Urinary bladder (tissue), 4 donors: ENCODE measurements around the gene FER. TPM values are rescaled to one million over a fixed set of nuclear protein-coding genes. Genes with fewer than 3 reads are reported as not detected.
"Not testable (repeated sequence)": the region's sequence is repeated elsewhere in the genome, so short reads cannot be mapped to it uniquely, and the experiment has no call there.

Experiments used
- DNase-seq: peaks from one replicate; pipeline ENCODE4 v3.0.0-alpha.2; 2015; ENCODE audit errors: extremely low spot score
- H3K27ac ChIP-seq: one replicate; pipeline ENCODE4 v1.5.1; 2013; ENCODE audit warnings: low read depth, mild to moderate bottlenecking, moderate library complexity
- H3K36me3 ChIP-seq: one replicate; pipeline ENCODE4 v1.6.1; 2013; ENCODE audit warnings: mild to moderate bottlenecking, moderate library complexity; ENCODE audit not compliant: insufficient read depth
- H3K4me1 ChIP-seq: one replicate; pipeline ENCODE4 v1.6.1; 2013; ENCODE audit warnings: mild to moderate bottlenecking, moderate library complexity; ENCODE audit not compliant: insufficient read depth
- H3K4me3 ChIP-seq: one replicate; pipeline ENCODE4 v1.5.1; 2013; ENCODE audit warnings: low read depth, low read length
- WGBS: extraction: QIAGEN DNeasy Blood & Tissue Kit; methylation state at CpG from one replicate; pipeline ENCODE4 v1.1.7; 2013; 5-methylcytosine and 5-hydroxymethylcytosine counted together
- polyA plus RNA-seq: library from polyadenylated mRNA; stranded (reverse); fragments of 200-250 nt; gene quantifications from one replicate; pipeline ENCODE4 v1.2.3, GENCODE V29; 2013
- total RNA-seq: library from RNA; depleted of rRNA; stranded (reverse); fragments of >200 nt; gene quantifications from one replicate; pipeline ENCODE4 v1.2.3, GENCODE V29; 2014
- donor health status: healthy with polysubstance abuse.
- donor health status: healthy.

The FER gene
- total and polyA plus RNA-seq, 2 donors, result 6.3 to 84.6 TPM

DNA sequence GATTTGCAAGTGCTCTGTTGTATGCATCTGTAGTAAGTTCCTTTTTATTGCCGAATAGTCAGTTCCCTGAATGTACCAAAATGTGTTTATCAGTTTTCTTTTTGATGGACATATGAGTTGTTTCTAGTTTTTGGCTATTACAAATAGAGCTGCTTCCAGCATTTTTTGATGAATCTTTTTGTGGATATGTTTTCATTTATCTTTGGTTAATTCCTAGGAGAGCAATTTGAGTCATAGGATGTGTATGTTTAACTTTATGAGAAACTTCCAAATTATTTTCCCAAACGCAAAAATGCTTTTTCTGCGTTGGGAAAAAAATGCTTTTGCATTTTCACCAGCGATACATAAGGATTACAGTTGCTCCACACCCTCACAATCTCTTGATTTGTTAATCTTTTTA is 287.7 kb downstream of the FER start:
- DNase-seq, result no peak
- 65% methylated on average over 4 of the region's 4 CpGs for WGBS

DNA sequence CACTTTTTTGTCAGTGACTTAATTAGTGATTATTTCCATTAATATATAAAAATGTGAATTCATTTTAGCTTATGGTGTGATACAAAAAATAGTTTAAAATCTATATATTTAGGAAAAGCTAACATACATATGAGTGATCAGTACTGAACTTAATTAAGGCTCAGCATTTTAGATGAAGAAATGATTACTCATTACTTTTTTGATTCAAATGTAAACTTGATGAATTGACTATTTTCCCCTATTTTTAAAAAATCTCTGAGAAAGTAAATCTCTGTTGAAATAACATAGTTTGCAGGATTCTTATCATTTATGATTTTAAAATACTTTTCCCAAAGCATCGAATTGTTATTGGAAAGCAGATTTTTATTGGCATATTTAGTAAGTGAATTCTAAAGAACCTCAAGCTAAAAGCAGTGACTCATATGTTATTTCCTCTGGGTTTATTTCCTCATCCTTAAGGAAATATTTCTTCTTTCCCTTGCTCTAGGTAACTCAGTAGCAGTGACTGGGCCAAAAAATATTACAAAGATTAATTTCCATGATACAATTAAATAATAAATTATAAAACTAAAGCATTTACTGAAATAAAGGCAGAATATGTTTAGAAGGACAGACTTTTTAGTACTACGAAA is 290.6 kb downstream of the FER start:
- Histone ChIP-seq H3K27ac (no peak overlapping the region), H3K4me3 (no peak overlapping the region), H3K36me3 (no peaks in the 10 kb centered on the region), H3K4me1 (no peaks in the 10 kb centered on the region)
- 79% methylated on average over 2 of the region's 2 CpGs for WGBS
- DNase-seq, result no peak

More for the DNA sequence above, 287.7 kb downstream of the FER start:
- no peak overlapping the region for H3K4me3 ChIP-seq
- no peaks in the 10 kb centered on the region for H3K4me1 ChIP-seq
- H3K36me3 ChIP-seq, result no peaks in the 10 kb centered on the region
- no peak overlapping the region for H3K27ac ChIP-seq

DNA sequence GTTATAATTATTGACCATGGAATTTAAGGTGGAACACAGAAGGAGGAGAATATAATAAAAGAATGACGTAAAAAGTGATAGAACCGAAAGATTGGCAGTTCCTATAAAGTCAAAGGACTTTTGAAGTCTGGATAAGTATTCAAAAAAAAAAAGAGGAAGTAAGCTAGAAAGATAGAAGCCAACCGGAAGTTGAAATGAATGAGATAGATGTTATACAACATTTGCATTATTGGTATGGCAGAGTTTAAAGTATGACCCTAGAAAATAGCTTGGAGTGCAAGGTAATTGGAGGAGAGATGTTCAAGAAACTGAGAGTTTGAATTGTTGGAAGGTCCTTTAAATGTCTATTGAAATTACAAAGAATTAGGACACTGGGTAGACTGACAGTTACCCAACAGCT is 293.6 kb downstream of the FER start:
- 85% methylated on average over 3 of the region's 3 CpGs for WGBS

DNA sequence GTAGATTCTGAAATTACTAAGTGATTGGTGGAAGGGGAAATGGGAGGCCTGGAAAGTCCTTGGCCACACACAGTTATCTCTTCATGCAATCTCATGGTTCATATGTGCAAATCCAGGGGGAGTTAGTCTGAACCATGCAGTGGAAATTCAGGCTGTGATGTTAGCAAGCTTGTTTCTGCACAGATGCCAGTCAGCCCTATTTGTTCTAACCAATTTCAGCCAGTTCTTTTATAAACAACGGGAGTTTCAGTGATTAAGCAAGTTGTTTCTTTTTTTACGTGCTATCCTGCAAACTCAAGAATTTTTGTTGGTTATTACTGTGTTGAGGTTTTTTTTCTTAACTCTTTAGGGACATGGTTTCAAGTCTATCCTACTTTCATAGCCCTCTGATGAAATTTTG is 298.0 kb downstream of the FER start:
- WGBS, result 31% methylated on average over 2 of the region's 2 CpGs
- no peak overlapping the region for H3K27ac ChIP-seq
- no peaks in the 10 kb centered on the region for H3K4me1 ChIP-seq
- H3K36me3 ChIP-seq, result no peaks in the 10 kb centered on the region
- H3K4me3 ChIP-seq, result no peak overlapping the region
- DNase-seq, result no peak

More for the DNA sequence above, 293.6 kb downstream of the FER start:
- DNase-seq, result no peak
- Histone ChIP-seq H3K27ac (no peak overlapping the region), H3K4me1 (no peaks in the 10 kb centered on the region), H3K36me3 (no peaks in the 10 kb centered on the region), H3K4me3 (no peak overlapping the region)

DNA sequence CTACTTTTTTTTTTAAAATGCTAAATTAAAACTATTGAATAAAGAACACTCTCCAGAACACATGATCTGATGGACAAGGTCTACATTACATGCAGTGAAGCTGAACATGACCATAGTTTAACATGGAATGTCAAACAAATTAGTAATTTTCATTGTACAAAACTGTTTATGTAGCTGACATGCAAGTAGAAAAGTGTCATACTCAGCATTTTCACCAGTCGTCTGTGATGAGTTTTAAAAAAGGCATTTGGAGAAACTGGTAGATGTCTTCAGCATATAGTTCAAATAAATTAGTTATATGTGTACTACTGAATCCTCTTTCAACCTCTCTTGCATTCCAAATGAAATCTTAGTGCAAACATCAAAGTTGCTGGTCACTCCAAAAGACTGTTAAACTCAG is 301.9 kb downstream of the FER start:
- DNase-seq, result no peak
- no peaks in the 10 kb centered on the region for H3K4me1 ChIP-seq
- 59% methylated on average over 1 of the region's 1 CpG for WGBS
- no peak overlapping the region for H3K27ac ChIP-seq
- no peak overlapping the region for H3K4me3 ChIP-seq
- no peaks in the 10 kb centered on the region for H3K36me3 ChIP-seq

DNA sequence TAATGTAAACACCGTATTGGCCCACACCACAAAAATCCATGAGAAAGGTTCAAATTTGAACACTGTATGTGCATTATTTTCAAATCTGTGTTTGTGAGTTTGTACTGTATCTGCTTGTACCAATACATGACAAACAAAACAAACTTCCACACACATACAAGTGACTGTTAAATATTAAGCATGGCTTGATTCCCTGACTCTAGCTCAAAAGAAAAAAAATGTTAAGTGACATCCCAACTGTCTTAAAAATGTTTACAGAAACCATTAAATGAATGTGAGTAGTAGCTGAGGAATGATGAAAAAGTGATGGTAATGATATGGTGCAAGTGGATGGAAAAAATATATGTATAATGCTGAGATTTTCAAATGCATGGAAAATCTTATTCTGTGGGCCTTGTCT is 302.6 kb downstream of the FER start:
- H3K4me3 ChIP-seq, H3K36me3 ChIP-seq, H3K4me1 ChIP-seq, DNase-seq, H3K27ac ChIP-seq: not testable (repeated sequence)
- WGBS, result 73% methylated on average over 1 of the region's 1 CpG

DNA sequence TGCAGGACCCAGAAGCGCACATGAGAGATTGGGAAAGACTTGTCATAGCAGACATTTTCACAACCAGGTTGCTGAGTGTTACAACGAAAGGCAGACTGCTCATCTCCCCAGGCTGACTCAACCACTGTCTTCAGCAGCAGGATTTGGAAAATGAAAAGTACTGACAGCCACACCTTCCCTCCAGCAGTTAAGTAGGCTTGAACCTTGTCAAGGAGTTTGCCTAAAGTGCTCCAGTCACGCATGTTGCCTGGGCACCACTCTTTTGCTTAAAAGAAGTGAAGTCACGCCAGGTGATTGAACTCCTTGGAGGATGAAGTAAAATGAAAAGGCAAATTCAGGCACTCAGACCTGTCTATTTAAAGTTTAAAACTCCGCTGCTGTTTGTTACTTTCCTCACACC is 304.5 kb downstream of the FER start:
- not testable (repeated sequence) for DNase-seq, H3K4me1 ChIP-seq, H3K4me3 ChIP-seq, H3K36me3 ChIP-seq, H3K27ac ChIP-seq
- 96% methylated on average over 5 of the region's 5 CpGs for WGBS

DNA sequence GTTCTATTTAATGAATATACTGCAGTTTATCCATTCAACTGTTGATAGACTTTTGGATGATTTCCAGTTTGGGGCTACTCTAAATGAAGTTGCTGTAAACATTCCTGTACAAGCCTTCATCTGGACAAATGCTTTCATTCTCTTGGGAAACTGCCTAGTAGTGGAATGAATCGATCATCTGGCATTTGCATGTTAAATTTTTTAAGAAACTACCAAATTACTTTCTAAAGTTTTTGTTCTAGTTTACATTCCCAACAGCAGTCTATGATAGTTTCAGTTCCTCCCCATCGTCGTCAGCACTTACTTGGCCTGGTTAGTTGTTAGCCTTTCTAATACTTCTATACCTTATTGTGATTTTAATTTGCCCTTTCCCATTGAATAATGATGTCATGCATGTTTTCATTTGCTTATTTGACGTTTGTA is 306.3 kb downstream of the FER start:
- Histone ChIP-seq H3K4me3 (no peak overlapping the region), H3K36me3 (no peaks in the 10 kb centered on the region), H3K27ac (no peak overlapping the region), H3K4me1 (no peaks in the 10 kb centered on the region)
- WGBS, result 49% methylated on average over 4 of the region's 4 CpGs
- DNase-seq, result no peak

DNA sequence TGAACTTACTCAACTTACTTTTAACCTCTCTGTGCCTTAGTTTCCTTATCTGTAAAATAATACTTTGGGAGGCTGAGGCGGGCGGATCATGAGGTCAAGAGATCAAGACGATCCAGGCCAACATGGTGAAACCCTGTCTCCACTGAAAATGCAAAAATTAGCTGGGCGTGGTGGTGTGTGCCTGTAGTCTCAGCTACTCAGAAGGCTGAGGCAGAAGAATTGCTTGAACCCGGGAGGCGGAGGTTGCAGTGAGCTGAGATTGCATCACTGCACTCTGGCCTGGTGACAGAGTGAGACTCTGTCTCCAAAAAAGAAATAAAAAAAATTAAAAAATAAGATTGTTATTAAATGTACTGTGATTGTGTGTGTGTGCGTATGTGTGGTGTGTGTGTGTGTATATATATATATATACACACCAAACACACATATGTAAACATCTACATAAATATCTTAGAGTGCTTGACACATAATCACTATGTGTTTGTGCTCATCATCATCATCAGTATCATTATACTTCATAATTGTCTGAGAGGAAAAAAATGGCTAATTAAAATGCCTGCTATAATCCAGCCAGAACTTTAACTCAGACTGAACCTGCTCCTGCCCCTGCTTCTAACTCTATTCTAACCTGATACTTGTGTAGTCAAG is 312.8 kb downstream of the FER start:
- 89% methylated on average over 7 of the region's 7 CpGs for WGBS
- Histone ChIP-seq H3K27ac (peak overlapping the region; percentile 10), H3K4me1 (no peaks in the 10 kb centered on the region), H3K4me3 (no peak overlapping the region), H3K36me3 (no peaks in the 10 kb centered on the region)
- no peak for DNase-seq

DNA sequence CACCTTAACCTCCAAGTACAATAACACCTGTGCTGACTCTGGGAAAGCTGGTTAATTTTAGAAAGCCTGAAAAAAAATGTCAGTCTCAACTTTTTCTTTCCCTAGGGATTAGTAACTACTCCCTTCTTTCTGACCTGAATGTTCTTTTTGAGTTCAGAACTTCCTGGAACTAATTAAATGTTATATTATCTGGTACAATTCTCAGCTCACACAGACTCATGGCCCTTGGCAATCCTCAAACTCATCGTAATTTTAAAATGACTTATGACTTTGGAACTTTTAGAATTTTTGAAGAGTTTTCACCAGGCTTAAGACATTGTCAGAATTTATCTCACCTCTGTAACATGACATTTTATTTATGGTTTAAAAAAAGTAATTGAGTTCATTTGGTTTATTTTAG is 315.0 kb downstream of the FER start:
- Histone ChIP-seq H3K36me3 (no peaks in the 10 kb centered on the region), H3K27ac (no peak overlapping the region), H3K4me1 (no peaks in the 10 kb centered on the region), H3K4me3 (no peak overlapping the region)
- no peak for DNase-seq
- WGBS, result 38% methylated on average over 1 of the region's 1 CpG

DNA sequence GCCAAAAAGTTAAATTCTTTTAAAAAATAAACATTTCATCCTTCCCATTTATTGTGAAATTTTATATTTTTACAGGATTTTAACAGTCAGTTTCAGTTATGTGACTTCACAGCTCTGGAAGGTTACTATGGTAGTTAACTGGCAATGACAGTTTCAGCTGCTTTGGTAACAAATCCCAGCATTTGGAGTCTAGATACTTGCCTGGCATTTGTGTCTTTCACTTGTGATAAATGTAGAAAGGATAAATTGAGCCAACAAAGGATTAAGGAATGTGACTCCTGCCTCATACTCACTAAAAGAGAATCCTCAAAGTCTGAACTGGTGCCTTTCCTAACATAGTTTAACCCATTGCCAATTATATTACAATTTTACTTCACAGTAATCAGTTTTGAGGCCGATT is 315.5 kb downstream of the FER start:
- no peak overlapping the region for H3K27ac ChIP-seq
- 75% methylated on average over 1 of the region's 1 CpG for WGBS

DNA sequence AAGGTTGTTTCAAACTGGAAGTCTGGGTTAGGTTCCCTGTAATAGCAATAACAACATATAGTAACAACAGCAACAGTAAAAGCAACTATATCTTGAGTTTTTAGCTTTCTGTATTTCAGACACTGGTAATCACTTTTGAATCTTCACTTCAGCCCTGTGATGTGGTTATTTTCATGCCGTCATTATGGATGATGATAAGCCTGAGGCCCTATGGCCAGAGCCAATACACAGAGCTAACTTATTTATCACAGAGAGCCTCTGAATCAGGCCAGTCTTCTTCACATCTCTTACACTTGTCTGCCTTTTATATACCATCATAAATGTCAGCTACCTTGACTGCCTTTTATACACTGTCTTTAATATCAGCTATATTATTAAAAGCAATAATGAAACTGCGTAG is 329.0 kb downstream of the FER start:
- WGBS, result 86% methylated on average over 2 of the region's 2 CpGs
- no peaks in the 10 kb centered on the region for H3K4me1 ChIP-seq
- no peak overlapping the region for H3K4me3 ChIP-seq
- H3K27ac ChIP-seq, result no peak overlapping the region
- DNase-seq, result no peak
- H3K36me3 ChIP-seq, result no peaks in the 10 kb centered on the region

More for the DNA sequence above, 315.5 kb downstream of the FER start:
- no peaks in the 10 kb centered on the region for H3K36me3 ChIP-seq
- no peaks in the 10 kb centered on the region for H3K4me1 ChIP-seq
- H3K4me3 ChIP-seq, result no peak overlapping the region
- no peak for DNase-seq

DNA sequence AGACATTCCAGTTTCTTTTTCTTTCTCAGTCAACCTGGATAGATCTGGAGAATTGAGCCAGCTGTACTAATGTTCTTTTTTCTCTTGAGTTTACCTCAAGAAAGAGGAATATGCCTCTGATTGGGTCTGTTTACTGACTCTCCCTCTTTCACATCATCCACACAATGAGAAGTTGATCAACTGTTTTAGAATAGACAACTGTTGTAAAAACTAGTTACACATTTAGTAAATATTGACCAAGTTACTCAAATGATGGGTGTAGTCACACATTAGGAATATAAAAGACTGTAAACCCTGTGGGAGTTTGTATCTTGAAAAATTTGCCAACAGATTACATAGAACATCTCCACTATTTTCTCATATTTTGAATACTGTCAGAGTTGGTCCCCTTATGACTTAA is 330.8 kb downstream of the FER start:
- DNase-seq, result no peak
- Histone ChIP-seq H3K36me3 (no peaks in the 10 kb centered on the region), H3K27ac (no peak overlapping the region), H3K4me1 (no peaks in the 10 kb centered on the region), H3K4me3 (no peak overlapping the region)

DNA sequence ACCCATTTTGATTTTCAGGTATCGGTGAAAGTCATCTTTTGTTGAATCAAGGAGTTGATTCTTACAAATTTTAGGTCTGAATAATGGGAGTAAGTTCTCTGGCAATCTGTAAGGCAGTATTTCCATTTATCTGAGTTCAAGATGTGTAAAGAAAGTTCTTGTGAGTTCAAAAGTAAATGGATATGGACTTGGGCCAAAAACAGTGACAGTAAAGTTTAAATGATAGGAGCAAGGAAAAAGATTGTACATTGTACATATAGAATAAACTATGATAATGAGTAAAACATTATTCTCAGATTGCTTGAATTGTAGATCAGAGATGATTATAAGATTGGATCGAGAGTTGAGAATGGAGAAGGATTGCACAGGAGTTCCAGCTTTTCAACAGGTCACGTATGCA is 332.8 kb downstream of the FER start:
- no peak overlapping the region for H3K27ac ChIP-seq
- 94% methylated on average over 3 of the region's 3 CpGs for WGBS

More for the DNA sequence above, 332.8 kb downstream of the FER start:
- H3K4me3 ChIP-seq, result no peak overlapping the region
- H3K4me1 ChIP-seq, result no peaks in the 10 kb centered on the region
- DNase-seq, result no peak
- no peaks in the 10 kb centered on the region for H3K36me3 ChIP-seq
